ENCODE measurements around the gene RPL35A. TPM values are rescaled to one million over a fixed set of nuclear protein-coding genes. Genes with fewer than 3 reads are reported as not detected.
"Not testable (repeated sequence)": the region's sequence is repeated elsewhere in the genome, so short reads cannot be mapped to it uniquely, and the experiment has no call there.

Gene RPL35A
- total RNA-seq, 4 donors from 2014 or later, result 409 to 491 (median 427) TPM

- TF ChIP-seq CTCF (IDR thresholded peaks at IDR 0.05 in 4 of 5, conservative IDR thresholded peaks at IDR 0.05 in 1 of 5), result no peak
- DNase-seq (no peak), ATAC-seq (no peak)
- peaks cover 15 to 19% of the 10 kb centered on the region in 2 donors for H3K4me1 ChIP-seq
- peaks cover 0 to 5% of the 10 kb centered on the region in 2 donors for H3K36me3 ChIP-seq
- intact Hi-C loops (cut with DNase I; ENCODE audit: low total_unique reads) (loop anchor here (1.0 kb wide), 1 partner anchor 11 kb away; the partner anchor contains the start of gene RPL35A), in situ Hi-C loops (cut with MboI; ENCODE audit: low sequenced_read_pairs in 4 of 4) (no loop called here)
- peak overlapping the region; percentile 75 to 89 (median 80) for H3K4me3 ChIP-seq
- peak overlapping the region; percentile 74 to 86 (median 80) for H3K27ac ChIP-seq
- H3K27me3 ChIP-seq, result no peaks in the 10 kb centered on the region
- H3K9me3 ChIP-seq, result no peaks in the 10 kb centered on the region
These were observed 10.9 kb downstream of the RPL35A start for GRCh38 chr3:197960694-197961581.

GRCh38 chr3:197961582-197961945 lies 11.6 kb downstream of the RPL35A start:
- TF ChIP-seq POLR2A (IDR thresholded peaks at IDR 0.05), result no peak
- no peak for TF ChIP-seq CTCF (IDR thresholded peaks at IDR 0.05 in 4 of 5, conservative IDR thresholded peaks at IDR 0.05 in 1 of 5)
- in situ Hi-C loops (cut with MboI; ENCODE audit: low sequenced_read_pairs in 4 of 4), result no loop called here
- Histone ChIP-seq H3K36me3 (no peaks in the 10 kb centered on the region), H3K4me1 (peaks cover 15 to 19% of the 10 kb centered on the region in 2 donors), H3K9me3 (no peaks in the 10 kb centered on the region), H3K27me3 (no peaks in the 10 kb centered on the region), H3K27ac (no peak overlapping the region), H3K4me3 (no peak overlapping the region)
- DNase-seq, result no peak
- ATAC-seq, result no peak
- intact Hi-C loops (cut with DNase I; ENCODE audit: low total_unique reads), result no loop called here

- TF ChIP-seq POLR2A (IDR thresholded peaks at IDR 0.05) (no peak), CTCF (IDR thresholded peaks at IDR 0.05 in 4 of 5, conservative IDR thresholded peaks at IDR 0.05 in 1 of 5) (no peak)
- intact Hi-C loops (cut with DNase I; ENCODE audit: low total_unique reads) (no loop called here), in situ Hi-C loops (cut with MboI; ENCODE audit: low sequenced_read_pairs in 4 of 4) (no loop called here)
- no peak for DNase-seq
- H3K4me3 ChIP-seq, result no peak overlapping the region
- no peaks in the 10 kb centered on the region for H3K27me3 ChIP-seq
- no peaks in the 10 kb centered on the region for H3K9me3 ChIP-seq
- peaks cover 15 to 19% of the 10 kb centered on the region in 2 donors for H3K4me1 ChIP-seq
- no peak overlapping the region for H3K27ac ChIP-seq
- no peaks in the 10 kb centered on the region for H3K36me3 ChIP-seq
- no peak for ATAC-seq
These were observed 13.1 kb downstream of the RPL35A start for GRCh38 chr3:197963019-197963637.

- H3K4me3 ChIP-seq; H3K27ac ChIP-seq; H3K4me1 ChIP-seq; ATAC-seq; H3K36me3 ChIP-seq; in situ Hi-C loops (cut with MboI; ENCODE audit: low sequenced_read_pairs in 4 of 4); intact Hi-C loops (cut with DNase I; ENCODE audit: low total_unique reads); DNase-seq; H3K9me3 ChIP-seq; H3K27me3 ChIP-seq: not testable (repeated sequence)
These were observed 17.5 kb downstream of the RPL35A start for GRCh38 chr3:197967337-197967989.

GRCh38 chr3:197970588-197970987 lies 20.6 kb downstream of the RPL35A start:
- Histone ChIP-seq H3K27me3 (no peaks in the 10 kb centered on the region), H3K36me3 (no peaks in the 10 kb centered on the region), H3K4me1 (peaks cover 0 to 6% of the 10 kb centered on the region in 2 donors), H3K4me3 (no peak overlapping the region), H3K27ac (no peak overlapping the region), H3K9me3 (no peaks in the 10 kb centered on the region)
- TF ChIP-seq CTCF (IDR thresholded peaks at IDR 0.05 in 4 of 5, conservative IDR thresholded peaks at IDR 0.05 in 1 of 5) (no peak), POLR2A (IDR thresholded peaks at IDR 0.05) (no peak)
- ATAC-seq (no peak), DNase-seq (no peak)
- in situ Hi-C loops (cut with MboI; ENCODE audit: low sequenced_read_pairs in 4 of 4), result no loop called here
- intact Hi-C loops (cut with DNase I; ENCODE audit: low total_unique reads), result no loop called here

All from gastrocnemius medialis (tissue), 4 donors.